ENCODE data around the gene ATG2B.

ATG2B gene

GRCh38 chr14:96362965-96363750 lies at the start of gene ATG2B, which contains the start of gene GSKIP:
Gene ATG2B (minus strand): TSS chr14:96363341. CDS start chr14:96362976, 365 bp downstream.
Gene GSKIP (plus strand): TSS chr14:96363526. CDS start chr14:96382248, 18,722 bp downstream.
- peak; percentile 96 for DNase-seq

GRCh38 chr14:96410119-96410518 lies 47.0 kb upstream of the ATG2B start:
- no peak for DNase-seq

GRCh38 chr14:96409701-96410100 lies 46.6 kb upstream of the ATG2B start:
- no peak for DNase-seq

GRCh38 chr14:96408608-96409007 lies 45.5 kb upstream of the ATG2B start:
- no peak for DNase-seq

GRCh38 chr14:96407935-96408570 lies 44.9 kb upstream of the ATG2B start:
- DNase-seq = no peak

DNA sequence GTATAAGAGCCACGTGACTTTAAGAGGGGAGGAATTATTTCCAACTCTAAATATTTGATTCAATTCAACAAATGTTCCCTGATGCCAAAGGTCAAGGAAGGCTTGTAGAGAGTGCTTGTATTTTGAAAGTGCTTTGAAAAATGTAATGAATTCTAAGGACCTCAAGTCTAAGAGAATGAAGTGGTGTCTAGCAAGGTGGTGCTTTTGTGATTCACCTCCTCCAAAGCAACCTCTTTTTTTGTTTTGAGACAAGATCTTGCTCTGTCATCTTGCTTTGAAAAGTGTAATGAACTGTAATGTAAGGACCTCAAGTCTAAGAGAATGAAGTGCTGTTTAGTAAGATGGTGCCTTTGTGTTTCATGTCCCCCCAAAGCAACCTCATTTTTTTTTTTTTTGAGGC lies 42.5 kb upstream of the ATG2B start:
- no peak for DNase-seq

- no peak for DNase-seq
Measured at GRCh38 chr14:96403409-96403808, 40.3 kb upstream of the ATG2B start.

DNA sequence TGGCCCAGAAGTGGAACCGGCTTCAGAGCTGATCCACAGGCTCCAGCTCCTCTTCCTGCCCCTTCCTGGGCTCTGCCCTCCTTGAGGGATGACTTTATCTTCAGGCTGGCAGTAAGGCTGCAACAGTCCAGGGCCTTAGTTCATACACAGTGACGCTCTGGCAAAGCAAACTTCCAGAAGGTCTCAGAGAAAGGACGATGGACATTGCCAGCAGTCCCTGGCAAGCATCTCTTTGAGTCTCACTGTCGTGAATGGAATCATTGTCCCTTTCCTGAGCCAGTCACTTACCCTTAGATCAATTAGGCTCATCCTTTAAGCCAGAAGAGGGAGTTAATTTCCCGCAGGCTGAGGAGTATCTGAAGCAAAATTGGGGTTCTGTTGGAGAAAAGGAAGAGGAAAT lies 37.4 kb upstream of the ATG2B start:
- DNase-seq = no peak

DNA sequence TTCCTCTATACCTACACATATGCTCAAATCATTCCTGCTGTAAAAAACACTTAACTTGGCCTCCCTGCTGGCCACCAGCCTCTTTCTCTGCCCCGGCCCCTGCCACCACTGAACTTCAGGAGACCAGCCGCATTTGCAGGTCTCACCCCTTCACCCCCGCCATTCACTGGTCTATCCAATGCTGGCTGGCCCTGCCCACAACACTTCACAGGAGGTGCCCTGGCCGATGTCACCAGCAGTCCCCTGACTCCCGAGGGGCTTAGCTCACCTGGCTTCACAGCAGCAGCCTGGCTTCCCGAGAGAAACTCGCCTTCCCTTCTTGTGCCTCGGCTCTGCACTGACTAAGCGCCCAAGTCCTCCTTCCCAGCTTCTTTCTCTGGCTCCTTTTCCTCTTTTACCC lies 36.3 kb upstream of the ATG2B start:
- no peak for DNase-seq

DNA sequence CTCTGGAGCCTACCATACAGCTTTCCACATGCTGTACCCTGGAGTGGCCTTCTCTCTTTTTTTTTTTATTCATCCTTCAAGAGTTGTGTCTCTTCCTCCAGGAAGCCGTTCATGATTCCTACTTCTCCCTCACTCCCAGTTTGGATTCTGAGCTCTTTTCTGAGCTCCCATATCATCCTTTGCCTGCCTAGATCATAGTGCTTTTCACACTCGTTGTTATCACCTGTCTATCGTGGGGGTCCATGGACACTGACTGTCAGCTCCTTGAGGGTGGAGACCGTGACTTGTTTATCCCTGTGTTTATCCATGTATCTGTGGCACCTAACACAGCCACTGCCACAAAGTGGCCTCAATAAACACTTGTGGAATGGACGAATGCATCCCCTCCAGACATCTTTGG lies 35.8 kb upstream of the ATG2B start:
- no peak for DNase-seq

GRCh38 chr14:96398432-96398831 lies 35.3 kb upstream of the ATG2B start:
- DNase-seq = no peak

GRCh38 chr14:96394047-96394815 lies 31.1 kb upstream of the ATG2B start:
- no peak for DNase-seq

GRCh38 chr14:96393071-96393691 lies 30.0 kb upstream of the ATG2B start:
- no peak for DNase-seq

- DNase-seq = peak; percentile 100
Measured at GRCh38 chr14:96391293-96392118, 28.4 kb upstream of the ATG2B start.

DNA sequence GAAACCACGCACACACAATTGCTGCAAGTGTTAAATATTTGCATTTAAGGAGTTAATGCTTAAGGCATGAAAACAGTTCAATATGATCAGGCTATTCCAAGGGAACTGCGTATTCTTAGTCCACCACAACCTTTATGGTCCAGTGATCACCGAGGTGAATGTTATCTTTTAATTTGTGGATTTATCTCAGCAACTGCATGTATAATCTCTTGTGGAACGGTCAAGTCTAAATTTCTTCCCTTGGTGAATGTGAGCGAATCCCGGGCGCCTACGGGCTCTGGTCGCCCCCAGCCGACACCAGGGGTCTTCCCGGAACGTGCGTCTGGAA lies 27.8 kb upstream of the ATG2B start:
- DNase-seq = no peak

DNA sequence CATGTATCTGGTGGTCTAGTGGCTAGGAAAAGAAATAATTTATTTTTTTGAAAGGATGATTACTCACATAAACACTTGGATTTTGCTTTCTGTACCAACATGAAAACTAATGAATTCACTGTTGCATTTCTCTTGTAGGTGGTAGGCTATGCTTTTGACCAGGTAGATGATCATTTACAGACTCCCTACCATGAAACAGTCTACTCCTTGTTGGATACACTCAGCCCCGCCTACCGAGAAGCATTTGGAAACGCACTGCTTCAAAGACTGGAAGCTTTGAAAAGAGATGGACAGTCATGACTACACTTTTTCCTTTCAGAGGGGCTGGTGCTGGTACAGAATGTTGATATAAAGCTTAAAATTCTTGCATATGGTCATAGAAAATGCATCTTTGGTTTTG lies 22.2 kb upstream of the ATG2B start:
- no peak for DNase-seq

- no peak for DNase-seq
Measured at GRCh38 chr14:96384740-96385139, 21.6 kb upstream of the ATG2B start.

DNA sequence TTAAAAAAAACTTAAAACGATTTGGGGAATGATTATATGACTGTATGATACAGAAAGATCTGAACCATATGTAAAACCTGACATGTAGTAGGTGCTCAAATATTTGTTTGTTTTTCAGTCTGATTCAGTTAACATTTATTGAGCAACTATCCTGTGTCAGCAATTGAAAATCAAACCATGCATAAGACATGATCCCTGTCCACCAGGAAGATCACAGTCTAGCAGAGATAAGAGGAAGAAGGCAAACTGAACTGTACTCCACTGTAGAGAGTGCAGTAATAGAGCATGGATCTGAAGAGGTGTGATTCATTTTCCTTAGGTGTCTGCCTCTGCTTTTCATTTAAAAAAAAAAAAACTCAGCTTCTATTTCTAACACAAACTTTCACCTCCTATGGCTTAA lies 20.9 kb upstream of the ATG2B start:
- no peak for DNase-seq

DNA sequence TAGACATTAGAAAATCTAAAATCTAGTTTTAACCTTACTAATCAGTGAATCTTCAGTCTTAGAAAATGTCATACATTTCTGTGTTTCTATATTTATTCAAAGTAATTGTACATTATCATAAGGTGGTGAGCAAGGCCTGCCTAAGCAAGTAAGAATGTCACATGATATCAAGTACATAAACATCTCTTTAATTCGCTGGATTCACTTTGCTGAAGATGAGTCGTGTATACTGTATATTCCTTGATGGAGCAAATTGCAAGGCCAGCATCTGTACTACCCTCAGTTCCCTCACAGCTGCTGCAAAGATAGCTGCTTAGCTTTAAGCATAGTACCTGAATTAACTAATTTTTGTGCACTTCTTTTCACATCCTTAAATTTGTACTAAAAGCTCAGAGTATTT lies 20.3 kb upstream of the ATG2B start:
- DNase-seq = no peak

DNA sequence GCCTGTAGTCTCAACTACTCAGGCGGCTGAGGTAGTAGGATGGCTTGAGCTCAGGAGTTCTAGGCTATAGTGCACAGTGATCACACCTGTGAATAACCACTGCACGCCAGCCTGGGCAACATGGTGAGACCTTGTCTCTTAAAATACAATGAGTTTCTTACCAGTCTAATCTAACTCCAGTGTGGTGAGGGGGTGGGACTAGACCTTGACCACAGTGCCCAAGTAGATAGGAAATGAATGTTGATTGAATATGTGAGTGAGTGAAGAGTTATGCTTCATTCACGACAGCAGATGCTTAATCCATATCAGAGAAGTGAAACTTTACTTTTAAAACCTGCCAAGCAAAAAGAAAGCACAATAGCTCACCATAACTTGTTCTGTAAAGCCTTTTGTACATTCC lies 17.6 kb upstream of the ATG2B start:
- no peak for DNase-seq

DNA sequence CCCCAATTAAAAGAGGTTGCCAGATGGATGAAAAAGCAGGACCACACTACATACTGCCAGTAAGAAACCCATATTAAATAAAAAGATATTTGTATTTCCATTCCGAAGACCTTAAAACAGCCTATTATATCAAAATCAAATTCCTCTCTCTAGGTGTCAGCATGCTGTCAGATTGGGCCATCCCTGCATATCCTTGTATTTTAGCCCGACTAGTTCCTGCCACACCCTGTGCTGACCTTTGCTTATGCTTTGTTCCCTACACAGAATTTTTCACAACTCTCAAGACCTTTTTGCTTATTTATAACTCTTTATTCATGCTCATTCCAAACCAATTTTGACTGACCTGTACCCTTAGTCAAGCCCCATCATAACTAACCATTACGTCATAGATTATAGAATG lies 13.0 kb upstream of the ATG2B start:
- DNase-seq = no peak

DNA sequence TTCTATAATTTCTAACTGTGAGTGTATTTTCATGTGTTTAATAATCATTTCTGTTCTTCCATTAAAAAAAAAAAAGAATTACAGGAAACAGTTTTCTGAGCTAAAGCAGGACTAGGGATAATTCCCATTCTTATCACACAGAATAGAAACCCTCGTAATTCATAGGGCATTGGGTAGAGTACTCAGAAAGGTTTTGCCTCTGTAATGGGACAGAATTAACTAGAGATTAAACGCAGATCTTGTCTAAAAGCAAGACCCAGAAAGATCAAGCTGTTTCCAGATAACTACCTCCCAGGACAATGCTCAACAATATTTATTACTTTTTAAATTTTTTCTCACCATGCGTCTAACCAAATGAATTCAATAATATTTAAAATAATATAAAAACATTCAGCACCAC lies 10.4 kb upstream of the ATG2B start:
- DNase-seq = no peak

DNA sequence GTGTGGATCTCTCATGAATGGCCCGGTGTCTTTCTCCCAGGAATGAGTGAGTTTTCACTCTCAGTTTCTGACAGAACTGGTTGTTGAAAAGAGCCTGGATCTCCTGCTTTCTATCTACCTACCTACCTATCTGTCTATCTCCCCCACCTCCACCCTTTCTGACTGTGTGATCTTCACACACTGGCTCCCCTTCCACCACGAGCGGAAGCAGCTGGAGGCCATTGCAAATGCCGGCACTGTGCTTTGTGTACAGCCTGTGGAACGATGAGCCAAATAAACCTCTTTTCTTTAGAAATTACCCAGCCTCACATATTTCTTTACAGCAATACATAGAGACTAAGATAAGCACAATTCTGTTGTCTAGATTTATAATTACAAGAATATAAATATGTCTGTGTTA lies 7.4 kb upstream of the ATG2B start:
- DNase-seq = no peak
